HG02798 (cell line): ENCODE data around the gene GALNT1.

Experiments used
- ATAC-seq: cut with Tn5 transposase; IDR thresholded peaks from one replicate; pipeline ENCODE4 v1.9.1; 2021; ENCODE audit warnings: mild to moderate bottlenecking; ENCODE audit not compliant: unreplicated experiment, poor library complexity

GALNT1 gene

DNA sequence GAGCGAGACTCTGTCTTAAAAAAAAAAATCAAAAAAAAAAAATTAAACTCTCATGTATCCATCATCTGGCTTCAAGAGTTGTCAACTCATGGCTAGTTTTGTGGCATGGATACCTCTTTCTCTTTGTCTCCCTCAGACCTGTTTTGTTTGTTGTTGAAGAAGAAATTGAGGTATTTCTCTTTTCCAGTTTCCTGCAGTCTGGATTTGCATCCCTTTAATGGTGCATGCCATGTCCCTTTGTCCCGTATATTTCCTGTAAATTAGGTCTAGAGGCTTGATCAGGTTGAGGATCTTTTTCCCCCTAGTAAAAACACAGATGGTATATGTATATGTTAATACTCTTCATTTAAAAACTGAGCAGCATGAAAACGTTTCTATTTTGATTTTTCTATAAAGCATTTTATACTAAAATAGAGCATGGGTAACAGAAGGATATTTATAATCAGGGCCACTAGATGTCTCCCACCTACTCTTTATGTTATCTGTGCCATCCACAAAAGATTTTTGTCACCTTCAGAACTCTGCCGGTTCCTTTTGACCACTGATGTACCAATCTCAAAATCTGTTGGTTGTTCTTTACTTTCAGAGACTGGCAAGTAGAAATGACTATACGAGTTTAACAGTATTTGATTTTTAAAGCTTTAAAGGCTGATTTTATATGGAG lies 80.1 kb downstream of the GALNT1 start:
- ATAC-seq, result peak; percentile 42

DNA sequence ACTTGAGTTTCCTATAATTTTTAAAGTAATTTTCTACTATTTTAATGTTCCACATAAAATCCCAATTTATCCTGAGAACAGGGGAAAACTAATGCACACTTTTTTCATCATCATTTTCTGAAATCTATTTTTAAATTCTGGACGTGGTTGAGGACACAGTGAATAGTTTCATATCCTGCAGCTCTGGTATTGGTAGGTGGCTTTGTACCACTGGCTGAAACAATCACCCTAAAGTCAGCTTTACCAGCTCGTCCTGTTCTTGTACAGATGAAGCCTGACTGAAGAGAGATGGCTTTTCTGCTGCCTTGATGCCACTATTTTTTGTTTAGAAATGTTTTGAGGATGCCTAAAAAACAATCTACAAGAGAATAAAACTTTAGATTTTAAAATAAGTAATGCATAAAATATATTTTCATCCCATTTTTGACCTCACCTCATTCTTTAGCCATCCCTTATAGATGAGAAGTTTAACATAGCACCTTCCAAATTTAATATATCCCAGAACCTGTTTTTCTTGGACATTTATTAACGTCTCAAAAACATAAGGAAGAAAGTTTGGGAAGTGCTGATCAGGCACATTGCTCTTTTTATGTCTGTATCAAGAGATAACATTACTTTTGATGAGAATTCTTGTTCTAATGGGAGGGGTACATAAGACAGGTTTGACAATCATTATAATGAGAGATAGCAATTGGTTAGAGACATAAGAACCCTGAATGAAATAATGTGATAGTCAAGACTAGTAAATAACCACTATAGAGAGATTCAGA lies 80.9 kb downstream of the GALNT1 start:
- ATAC-seq, result no peak

DNA sequence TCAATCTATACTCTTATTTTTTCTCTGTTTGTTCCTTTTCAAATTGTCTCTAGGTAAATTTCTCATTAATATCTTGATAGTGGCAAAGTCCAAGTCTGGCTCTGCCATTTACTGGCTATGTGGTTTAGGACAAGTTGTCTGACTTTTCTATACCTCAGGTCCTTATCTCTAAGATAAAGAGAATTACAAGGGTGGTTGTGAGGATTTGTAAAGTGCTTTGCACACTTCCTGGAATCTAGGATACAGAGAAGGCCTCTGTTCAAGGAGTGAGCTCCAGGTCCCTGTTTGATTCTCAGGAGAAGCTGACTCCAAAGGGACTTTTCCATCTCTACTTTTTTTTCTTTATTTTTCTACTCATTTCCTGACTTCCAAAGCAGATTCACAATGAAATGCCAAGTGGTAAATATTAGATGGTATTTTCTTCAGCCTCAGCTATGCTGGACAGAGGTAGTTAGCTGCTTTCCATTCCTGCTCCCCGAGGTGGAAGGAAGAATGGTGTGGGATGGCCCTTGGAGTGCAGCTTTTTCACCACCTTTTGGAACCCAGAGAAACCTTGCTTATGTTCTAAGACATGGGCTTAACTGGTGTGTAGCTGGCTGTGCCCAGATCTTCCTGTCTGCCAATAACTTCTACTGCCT lies 90.5 kb downstream of the GALNT1 start:
- ATAC-seq, result no peak

DNA sequence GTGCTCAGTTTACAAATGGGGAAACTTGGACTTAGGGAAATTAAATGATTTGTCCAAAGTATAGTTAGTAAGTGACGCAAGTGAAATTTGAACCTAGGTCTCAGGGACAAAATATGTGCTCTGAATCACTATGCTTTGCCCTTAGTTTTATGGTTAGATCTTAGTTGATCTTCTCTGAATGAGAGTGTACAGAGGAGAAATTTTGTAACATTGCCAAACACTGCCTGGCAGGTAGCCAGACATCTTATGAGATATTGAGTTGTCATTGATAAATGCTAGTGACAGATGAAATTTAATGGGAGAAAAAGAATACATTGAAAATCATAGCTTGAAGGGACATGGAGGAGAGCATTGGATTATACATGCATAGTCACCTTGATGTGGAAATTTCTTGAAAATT lies 91.4 kb downstream of the GALNT1 start:
- ATAC-seq, result no peak

DNA sequence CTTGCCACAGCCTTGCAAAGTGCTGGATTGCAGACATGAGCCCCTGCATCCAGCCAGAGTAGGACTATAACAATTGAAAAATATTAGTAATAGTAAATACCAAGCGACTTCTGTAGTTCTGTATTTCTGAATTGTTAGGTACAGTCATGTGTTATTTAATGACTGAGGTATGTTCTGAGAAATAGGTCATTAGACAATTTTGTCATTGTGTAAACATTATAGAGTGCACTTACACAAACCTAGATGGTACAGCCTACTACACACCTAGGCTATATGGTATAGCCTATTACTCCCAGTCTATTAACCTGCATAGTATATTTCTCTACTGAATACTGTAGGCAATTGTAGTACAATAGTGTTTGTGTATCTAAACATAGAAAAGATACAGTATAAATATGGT lies 92.1 kb downstream of the GALNT1 start:
- no peak for ATAC-seq

DNA sequence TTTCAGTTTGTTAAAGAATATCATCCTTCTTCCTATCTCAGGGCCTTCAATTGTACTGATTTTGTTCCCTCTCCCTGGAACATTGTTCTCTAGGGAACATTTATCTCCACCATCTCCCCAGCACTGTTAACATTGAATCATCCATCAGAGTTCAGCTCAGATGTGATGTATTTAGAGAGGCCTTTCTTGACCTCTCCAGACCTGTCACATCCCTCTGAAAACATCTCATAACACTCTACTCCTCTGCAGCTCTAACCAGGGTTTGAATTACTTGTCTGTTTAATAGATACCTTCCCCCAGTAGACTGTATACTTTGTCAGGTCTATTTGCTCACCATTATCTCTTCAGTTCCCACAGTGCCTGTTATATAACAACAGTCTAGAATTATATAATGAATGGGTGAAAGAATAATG lies 98.6 kb downstream of the GALNT1 start:
- no peak for ATAC-seq

DNA sequence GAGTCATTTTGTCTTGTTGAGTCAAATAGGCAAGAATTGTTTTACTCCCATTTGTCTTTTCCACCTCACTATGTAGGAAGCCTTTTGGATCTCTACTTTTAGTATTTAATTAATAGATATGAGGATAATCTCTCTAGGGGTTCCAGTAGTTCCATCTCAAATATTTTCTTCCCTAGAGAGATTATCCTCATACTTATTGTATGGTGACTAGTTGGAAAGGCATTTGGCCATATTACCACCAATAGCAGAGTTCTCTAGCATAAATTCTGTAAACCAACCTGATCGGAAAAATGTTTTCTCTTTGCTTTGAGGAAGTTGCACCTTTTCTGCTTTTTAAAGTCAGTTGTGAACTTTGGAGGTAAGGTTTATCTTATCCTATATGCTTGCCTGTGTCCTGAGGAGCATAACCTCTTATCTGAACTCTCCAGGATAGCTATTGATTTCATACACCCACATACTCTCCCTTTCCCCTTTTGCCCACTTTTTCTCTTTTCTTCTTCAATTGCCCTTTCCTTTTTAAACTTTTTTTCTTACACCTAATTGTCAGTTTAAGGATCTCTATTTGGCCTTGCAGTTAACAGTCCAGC lies 100.8 kb downstream of the GALNT1 start:
- ATAC-seq, result no peak

- no peak for ATAC-seq
Observed at GRCh38 chr18:35683021-35683420, 101.5 kb downstream of the GALNT1 start.

DNA sequence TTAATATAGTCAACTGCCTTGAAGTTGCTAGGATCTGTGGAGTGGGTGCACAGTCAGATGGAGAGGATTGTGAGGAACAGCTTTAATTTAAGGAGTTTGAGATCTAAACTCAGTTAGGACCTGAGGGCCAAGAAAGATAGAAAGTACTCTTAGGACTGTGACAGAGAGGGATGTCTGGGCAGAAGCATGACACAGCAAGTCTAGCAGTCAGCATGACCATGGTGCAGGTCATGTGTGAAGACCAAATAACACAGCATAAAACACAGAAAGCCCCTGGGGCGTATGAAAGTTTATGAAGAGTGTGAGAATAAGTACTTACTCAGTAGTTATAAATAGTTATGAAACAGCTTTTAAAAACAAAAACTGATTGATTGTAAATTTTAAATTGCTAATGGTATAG lies 107.2 kb downstream of the GALNT1 start:
- peak; percentile 94 for ATAC-seq

- no peak for ATAC-seq
Observed at GRCh38 chr18:35689728-35690127, 108.2 kb downstream of the GALNT1 start.

GRCh38 chr18:35691625-35692024 lies 110.1 kb downstream of the GALNT1 start:
- ATAC-seq, result no peak

GRCh38 chr18:35692866-35693265 lies 111.3 kb downstream of the GALNT1 start:
- ATAC-seq, result no peak

DNA sequence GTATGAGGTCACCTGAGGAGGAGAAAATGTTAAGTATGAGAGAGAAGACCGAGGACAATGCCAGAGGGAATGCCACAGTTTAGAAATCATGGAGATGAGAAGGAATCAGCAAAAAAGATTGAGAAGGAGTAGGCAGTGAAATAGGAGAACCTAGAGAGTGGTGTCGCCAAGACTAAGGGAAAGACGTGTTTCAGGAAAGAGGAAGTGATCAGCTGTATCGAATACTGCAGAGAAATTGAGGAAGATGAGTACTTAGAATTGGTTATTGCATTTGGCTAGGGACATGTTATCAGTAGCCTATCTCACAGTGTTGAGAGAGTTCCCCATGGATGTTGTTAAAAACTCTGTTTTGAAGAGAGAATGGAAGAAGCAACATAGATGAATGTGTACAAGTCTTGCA lies 112.3 kb downstream of the GALNT1 start:
- ATAC-seq, result no peak

DNA sequence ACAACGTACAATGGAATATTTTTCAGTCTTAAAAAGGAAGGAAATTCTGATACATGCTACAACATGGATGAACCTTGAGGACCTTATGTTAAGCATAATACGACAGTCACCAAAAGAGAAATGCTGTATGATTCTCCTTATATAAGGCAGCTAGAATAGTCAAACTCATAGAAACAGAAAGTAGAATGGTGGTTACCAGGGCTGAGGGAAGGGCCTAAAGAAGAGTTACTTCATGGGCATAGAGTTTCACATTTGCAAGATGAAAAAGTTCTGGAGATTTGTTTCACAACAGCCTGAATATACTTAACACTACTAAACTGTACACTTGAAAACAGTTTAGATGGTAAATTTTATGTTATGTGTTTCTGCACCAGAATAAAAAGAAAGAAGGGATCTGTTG lies 113.3 kb downstream of the GALNT1 start:
- ATAC-seq, result peak; percentile 74

DNA sequence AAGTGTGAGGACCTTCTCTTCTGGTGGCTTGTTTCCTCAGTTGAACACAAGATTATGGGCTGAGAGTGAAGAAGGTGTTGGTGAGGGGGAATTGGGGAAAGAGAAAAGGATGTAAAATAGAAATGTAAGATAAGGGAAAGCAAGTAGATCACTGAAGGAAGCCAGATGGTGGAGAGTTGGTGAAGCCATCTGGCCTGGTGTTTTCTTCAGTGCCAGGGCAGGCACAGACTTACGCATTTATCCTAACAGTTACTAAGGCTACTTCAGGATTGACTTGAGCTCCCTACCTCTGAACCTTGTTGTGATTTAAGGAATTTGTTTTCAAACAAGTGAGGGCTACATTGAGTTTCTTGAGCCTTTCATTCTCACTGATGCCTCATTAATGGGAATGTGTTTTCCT lies 113.8 kb downstream of the GALNT1 start:
- no peak for ATAC-seq

DNA sequence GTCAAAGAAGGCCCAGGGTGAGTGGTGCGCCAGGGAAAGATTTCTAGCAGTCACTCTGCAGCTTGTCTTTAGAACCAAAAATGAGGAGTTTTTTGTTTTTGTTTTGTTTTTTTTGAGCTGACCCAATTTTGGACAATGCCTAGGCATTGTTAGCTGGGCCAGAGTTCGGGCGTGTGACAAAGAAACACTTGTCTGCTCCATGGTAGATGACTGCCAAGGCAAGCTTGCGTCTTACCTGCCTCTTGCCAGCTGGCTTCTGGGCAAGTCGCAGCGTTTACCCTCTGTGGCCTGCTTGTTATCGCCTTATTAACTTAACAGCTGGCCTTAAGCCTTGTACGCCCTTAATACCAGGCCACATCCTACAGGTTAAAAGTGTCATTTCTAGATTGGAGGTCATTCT lies 114.3 kb downstream of the GALNT1 start:
- no peak for ATAC-seq

DNA sequence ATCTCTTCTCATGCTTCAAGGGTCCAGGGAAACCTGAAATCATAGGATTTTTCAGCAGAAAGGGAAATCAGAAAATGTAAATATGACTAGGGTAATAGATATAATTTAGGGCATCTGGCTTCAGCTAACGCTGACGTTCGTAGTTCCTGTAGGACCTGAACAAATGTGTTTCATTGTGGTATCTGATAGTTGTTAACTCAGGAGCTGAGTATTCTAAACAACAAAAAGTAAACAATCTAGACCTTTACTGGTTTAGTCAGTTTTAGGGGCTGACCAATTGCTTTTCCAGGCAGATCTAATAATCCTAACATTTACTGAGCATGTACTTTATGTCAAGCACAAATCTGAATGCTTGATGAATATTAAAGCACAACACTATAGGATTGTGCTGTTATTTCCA lies 114.8 kb downstream of the GALNT1 start:
- no peak for ATAC-seq

DNA sequence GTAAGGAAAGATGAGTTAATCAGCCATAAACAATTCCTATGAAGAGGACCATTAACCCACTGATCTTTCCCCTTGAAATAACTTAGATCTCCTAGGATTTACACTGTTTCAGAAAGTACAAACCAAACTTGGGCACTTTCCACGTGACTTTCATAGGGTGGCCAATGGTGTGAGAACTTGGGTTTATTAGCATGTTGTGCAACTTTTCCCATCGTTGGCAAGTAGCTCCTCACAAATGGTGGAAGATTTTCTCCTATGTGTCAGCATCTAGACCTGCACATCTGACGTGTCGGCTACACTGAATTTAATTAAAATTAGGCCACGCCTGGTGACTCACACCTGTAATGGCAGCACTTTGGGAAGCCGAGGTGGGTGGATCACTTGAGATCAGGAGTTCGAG lies 116.3 kb downstream of the GALNT1 start:
- no peak for ATAC-seq

GRCh38 chr18:35703043-35703688 lies 121.6 kb downstream of the GALNT1 start:
- no peak for ATAC-seq

DNA sequence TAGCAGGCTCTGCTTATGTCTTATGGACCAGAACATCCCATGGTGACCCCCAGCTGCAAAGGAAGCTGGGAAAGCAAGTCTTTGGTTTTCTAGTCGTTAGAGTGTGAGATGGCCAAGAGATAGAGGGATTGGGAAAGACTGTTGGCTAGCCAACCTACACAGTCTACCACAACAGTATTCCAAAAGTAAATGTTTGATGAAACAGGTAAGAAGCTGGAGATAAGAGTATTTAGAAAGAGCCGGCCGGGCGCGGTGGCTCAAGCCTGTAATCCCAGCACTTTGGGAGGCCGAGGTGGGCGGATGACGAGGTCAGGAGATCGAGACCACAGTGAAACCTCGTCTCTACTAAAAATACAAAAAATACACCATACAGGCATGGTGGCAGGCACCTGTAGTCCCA lies 124.4 kb downstream of the GALNT1 start:
- ATAC-seq, result no peak

DNA sequence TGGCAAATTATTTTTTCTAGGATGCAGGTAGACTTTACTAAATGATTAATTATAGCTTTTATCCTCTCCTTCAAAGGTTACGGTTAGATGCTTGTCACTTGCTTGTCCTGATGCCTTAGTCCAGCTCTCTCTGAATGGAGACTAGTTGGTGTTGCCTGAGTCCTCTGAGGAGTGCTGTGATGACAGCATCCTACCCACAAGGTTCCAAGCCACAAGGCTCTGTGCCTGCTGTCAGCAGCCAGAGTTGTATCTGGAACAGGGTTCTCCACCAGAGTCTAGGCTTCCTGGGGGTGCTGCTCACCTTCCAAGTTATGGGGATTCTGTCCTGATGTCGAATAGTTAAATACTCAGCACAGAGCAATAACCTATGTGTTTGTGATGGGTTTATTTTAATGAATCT lies 125.7 kb downstream of the GALNT1 start:
- ATAC-seq, result no peak
